Cardiac fibroblast (primary cell): ENCODE results near the gene POC1A.

ENCODE experiments used
- DNase-seq, 2 donors: peaks; one replicate each; pipeline versions ENCODE4 v3.0.0 to v3.0.0-alpha.2; 2010; ENCODE audit warnings: low read depth in 2 of 2
- H3K4me3 ChIP-seq, 2 donors: replicated peaks in 1 of 2; 1 replicate in 1 of 2; 2 replicates in 1 of 2; pipeline ENCODE4 v1.5.1; 2011; ENCODE audit warnings: low read depth in 2 of 2, low read length in 2 of 2, mild to moderate bottlenecking in 2 of 2, moderate library complexity in 1 of 2
- CTCF ChIP-seq: IDR thresholded peaks from one replicate; pipeline ENCODE4 v1.5.1; 2011; ENCODE audit warnings: low read depth, mild to moderate bottlenecking, low read length, inconsistent platforms

The POC1A gene

DNA sequence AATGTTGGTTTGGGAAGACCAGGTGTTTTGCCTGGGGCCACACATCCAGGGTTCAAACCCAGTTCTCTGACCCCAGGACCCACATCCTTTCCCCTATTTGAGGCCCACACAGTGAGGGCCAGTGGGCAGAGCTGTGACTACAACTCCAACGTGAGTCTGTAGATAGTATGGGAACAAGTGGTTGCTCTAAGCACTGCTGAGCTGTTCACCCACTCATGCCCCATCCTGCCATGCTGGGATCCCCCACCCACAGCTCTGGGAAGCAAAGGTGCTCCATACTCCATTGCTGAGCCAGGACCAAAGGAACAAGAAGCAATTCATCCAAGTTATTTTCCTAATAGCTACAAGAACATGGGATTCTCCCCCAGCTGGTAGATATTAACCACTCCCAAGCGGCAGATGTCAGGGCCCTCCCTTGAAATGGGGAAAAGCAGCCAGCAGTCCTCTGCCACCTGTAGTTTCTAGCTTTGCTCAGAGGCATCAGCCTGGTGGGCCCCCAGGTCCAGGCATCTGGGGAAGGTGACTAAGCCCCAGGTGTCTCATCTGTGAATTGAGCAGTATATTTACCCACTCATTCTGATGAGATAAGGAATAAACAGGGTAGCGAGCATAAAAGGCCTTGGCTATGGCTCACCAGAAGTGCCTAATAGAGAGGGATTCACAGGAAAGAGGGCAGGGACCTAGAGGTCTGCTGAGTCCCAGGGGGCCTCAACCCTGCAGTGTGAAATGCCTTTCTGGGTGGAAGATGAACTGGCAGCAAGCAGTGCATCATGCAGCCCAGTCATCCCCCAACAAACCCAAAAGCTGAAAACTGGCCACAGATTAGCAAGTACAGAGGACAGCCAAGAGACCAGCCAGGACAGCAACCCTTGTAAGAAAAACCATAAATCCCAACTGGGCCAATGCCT, 33.4 kb downstream of the POC1A start:
- H3K4me3 ChIP-seq, result no peak overlapping the region
- TF ChIP-seq CTCF, result no peak
- peak; percentile 16 to 25 for DNase-seq

DNA sequence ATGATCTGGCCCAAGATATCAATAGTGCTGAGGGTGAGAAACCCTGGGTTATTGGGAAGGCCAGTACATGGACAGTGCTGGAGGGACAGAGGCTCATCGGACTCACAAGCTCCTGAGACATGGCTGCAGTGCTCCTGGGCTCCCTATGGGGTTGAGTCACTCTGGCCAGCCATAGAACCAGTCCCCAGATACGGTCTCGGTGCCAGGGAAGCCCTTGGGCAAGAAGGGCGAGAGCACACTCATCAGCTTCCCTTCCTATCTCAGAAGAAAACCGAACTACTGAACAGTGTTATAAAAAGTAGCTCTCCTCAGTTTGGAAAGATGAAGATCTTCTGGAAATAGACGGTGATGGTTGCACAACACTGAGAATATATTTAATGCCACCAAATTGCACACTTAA, 34.4 kb downstream of the POC1A start:
- no peak for DNase-seq
- H3K4me3 ChIP-seq, result no peak overlapping the region
- TF ChIP-seq CTCF, result no peak

DNA sequence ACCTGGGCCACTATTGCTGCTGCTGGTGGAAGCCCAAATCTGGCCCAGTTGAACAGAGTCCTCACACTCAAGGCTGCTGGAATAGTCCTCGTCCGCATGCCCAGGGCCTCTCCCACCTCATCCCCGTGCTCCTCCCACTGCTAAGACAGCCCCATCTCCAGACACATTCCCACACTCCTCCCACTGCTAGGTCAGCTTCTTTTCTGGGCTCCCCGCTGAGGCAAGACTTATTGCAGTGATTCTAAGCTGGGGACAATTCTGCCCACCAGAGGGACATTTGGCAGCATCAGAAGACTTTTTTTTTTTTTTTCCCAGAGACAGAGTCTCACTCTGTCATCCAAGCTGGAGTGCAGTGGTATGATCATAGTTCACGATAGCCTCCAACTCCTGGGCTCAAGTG, 35.1 kb downstream of the POC1A start:
- no peak overlapping the region for H3K4me3 ChIP-seq
- TF ChIP-seq CTCF, result no peak
- DNase-seq, result no peak

GRCh38 chr3:52118156-52118875, 35.9 kb downstream of the POC1A start:
- TF ChIP-seq CTCF, result no peak
- H3K4me3 ChIP-seq, result no peak overlapping the region
- DNase-seq, result no peak

- no peak for DNase-seq
- H3K4me3 ChIP-seq, result no peak overlapping the region
- TF ChIP-seq CTCF, result no peak
Measured at GRCh38 chr3:52117537-52117936, 36.7 kb downstream of the POC1A start.

- no peak for DNase-seq
- no peak overlapping the region for H3K4me3 ChIP-seq
- no peak for TF ChIP-seq CTCF
Measured at GRCh38 chr3:52112056-52112455, 42.2 kb downstream of the POC1A start.
